CD4-positive, alpha-beta T cell treated with Interleukin-15 for 4 hours (primary cell): ENCODE data around the gene MRPL44.
A peak's percentile ranks its signal among the peaks of the same experiment; 100 is the strongest.

Experiments
- DNase-seq: peaks from one replicate; pipeline ENCODE4 v3.0.0-alpha.2; 2020; ENCODE audit warnings: low spot score

Gene MRPL44

GRCh38 chr2:223957092-223957851, at the start of gene MRPL44:
MRPL44 (plus strand) TSS chr2:223957463; CDS start chr2:223957473, 10 bp downstream.
- peak; percentile 95 for DNase-seq

- no peak for DNase-seq
Measured at GRCh38 chr2:223908304-223908998, 48.8 kb upstream of the MRPL44 start.

- no peak for DNase-seq
Measured at GRCh38 chr2:223909001-223909741, 48.1 kb upstream of the MRPL44 start.

GRCh38 chr2:223914324-223914723, 42.9 kb upstream of the MRPL44 start:
- DNase-seq, result no peak

GRCh38 chr2:223915071-223915470, 42.2 kb upstream of the MRPL44 start:
- DNase-seq, result no peak

GRCh38 chr2:223916181-223916920, 40.9 kb upstream of the MRPL44 start:
- no peak for DNase-seq

- DNase-seq, result no peak
Measured at GRCh38 chr2:223918671-223919134, 38.6 kb upstream of the MRPL44 start.

- DNase-seq, result no peak
Measured at GRCh38 chr2:223920109-223920508, 37.2 kb upstream of the MRPL44 start.

- no peak for DNase-seq
Measured at GRCh38 chr2:223921204-223921603, 36.1 kb upstream of the MRPL44 start.

- no peak for DNase-seq
Measured at GRCh38 chr2:223922308-223922707, 35.0 kb upstream of the MRPL44 start.

GRCh38 chr2:223923976-223924375, 33.3 kb upstream of the MRPL44 start:
- DNase-seq, result no peak

- no peak for DNase-seq
Measured at GRCh38 chr2:223925106-223925505, 32.2 kb upstream of the MRPL44 start.

GRCh38 chr2:223928113-223929006, 28.9 kb upstream of the MRPL44 start:
- no peak for DNase-seq

- peak; percentile 32 for DNase-seq
Measured at GRCh38 chr2:223929571-223930102, 27.6 kb upstream of the MRPL44 start.

- no peak for DNase-seq
Measured at GRCh38 chr2:223930103-223930976, 26.9 kb upstream of the MRPL44 start.

GRCh38 chr2:223932816-223933800, 24.2 kb upstream of the MRPL44 start:
- DNase-seq, result no peak

- DNase-seq, result no peak
Measured at GRCh38 chr2:223934870-223935269, 22.4 kb upstream of the MRPL44 start.

- no peak for DNase-seq
Measured at GRCh38 chr2:223935459-223936125, 21.7 kb upstream of the MRPL44 start.
